Esophagus squamous epithelium (tissue), 4 donors: Measurements from ENCODE around the gene ZNF708.

Experiments
- POLR2A ChIP-seq, 4 donors: fragments of 450-650 bp; IDR thresholded peaks; one replicate each; pipeline ENCODE4 v1.6.1; 2017; ENCODE audit warnings: antibody characterized with exemption in 4 of 4, mild to moderate bottlenecking in 4 of 4, moderate library complexity in 3 of 4
- TF ChIP-seq, protein P1 (sequence below), 6 experiments: fragments of 450-650 bp in 4 of 6; fragments of 200-600 bp in 2 of 6; sonication (generic) in 2 of 6; IDR thresholded peaks; one replicate each; pipeline ENCODE4 v1.5.1; 2016 to 2019; ENCODE audit warnings: antibody characterized with exemption in 6 of 6, mild to moderate bottlenecking in 4 of 6, moderate library complexity in 4 of 6

- no peak for TF ChIP-seq POLR2A (IDR thresholded peaks at IDR 0.05)
- TF ChIP-seq, protein P1, sequence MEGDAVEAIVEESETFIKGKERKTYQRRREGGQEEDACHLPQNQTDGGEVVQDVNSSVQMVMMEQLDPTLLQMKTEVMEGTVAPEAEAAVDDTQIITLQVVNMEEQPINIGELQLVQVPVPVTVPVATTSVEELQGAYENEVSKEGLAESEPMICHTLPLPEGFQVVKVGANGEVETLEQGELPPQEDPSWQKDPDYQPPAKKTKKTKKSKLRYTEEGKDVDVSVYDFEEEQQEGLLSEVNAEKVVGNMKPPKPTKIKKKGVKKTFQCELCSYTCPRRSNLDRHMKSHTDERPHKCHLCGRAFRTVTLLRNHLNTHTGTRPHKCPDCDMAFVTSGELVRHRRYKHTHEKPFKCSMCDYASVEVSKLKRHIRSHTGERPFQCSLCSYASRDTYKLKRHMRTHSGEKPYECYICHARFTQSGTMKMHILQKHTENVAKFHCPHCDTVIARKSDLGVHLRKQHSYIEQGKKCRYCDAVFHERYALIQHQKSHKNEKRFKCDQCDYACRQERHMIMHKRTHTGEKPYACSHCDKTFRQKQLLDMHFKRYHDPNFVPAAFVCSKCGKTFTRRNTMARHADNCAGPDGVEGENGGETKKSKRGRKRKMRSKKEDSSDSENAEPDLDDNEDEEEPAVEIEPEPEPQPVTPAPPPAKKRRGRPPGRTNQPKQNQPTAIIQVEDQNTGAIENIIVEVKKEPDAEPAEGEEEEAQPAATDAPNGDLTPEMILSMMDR (IDR thresholded peaks at IDR 0.05), result no peak
Measured at GRCh38 chr19:21322528-21322927, 6.7 kb downstream of the ZNF708 start.
